Colonic mucosa (tissue), 4 donors: ENCODE data around the gene POU6F2. TPM values are rescaled to one million over a fixed set of nuclear protein-coding genes. Genes with fewer than 3 reads are reported as not detected.

Experiments used
- DNase-seq: peaks from one replicate; pipeline ENCODE4 v3.0.0-alpha.2; 2020
- H3K27ac ChIP-seq: fragments of 200-600 bp; one replicate; pipeline ENCODE4 v1.8.0; 2021
- H3K27me3 ChIP-seq: fragments of 200-600 bp; one replicate; pipeline ENCODE4 v1.8.0; 2021
- H3K36me3 ChIP-seq: fragments of 200-600 bp; one replicate; pipeline ENCODE4 v1.8.0; 2021
- H3K4me1 ChIP-seq: fragments of 200-600 bp; one replicate; pipeline ENCODE4 v1.8.0; 2021; ENCODE audit warnings: mild to moderate bottlenecking
- H3K4me3 ChIP-seq: fragments of 200-600 bp; one replicate; pipeline ENCODE4 v1.8.0; 2021
- H3K9ac ChIP-seq, 2 donors: one replicate each; pipeline ENCODE4 v1.7.0; 2013; ENCODE audit warnings: control low read depth in 2 of 2, low read depth in 2 of 2, low read length in 2 of 2
- H3K9me3 ChIP-seq: fragments of 200-600 bp; one replicate; pipeline ENCODE4 v1.8.0; 2021
- CTCF ChIP-seq: fragments of 200-600 bp; IDR thresholded peaks from one replicate; pipeline ENCODE4 v1.8.0; 2022; ENCODE audit warnings: antibody characterized with exemption, mild to moderate bottlenecking
- intact Hi-C: fragments of 100-400 bp; cut with DNase I; formaldehyde crosslinking; loops from one replicate; pipeline ENCODE4 v1.14.1; 2022
- total RNA-seq, 2 donors: library from RNA; stranded (reverse); fragmentation: NEBNext Ultra II Directional in 1 of 2; extraction: Animal tissue kit (Norgen Biotek cat#: 25700) in 1 of 2; gene quantifications; one replicate each; pipeline ENCODE4 v1.2.1, GENCODE V29; 2021
- donor health status: healthy.
- donor health status: DM: no; HTN: no; CAD: no.
- donor health status: DM: no; HTN: no; CAD: no.

POU6F2 gene
- total RNA-seq, 2 donors from 2014 or later = 1.3 TPM; not detected in 1

GRCh38 chr7:39460486-39460885 lies 482.8 kb downstream of the POU6F2 start:
- intact Hi-C loops = loop anchor here (5.0 kb wide), 1 partner anchor 528 kb away; no protein-coding TSS in a partner anchor

GRCh38 chr7:39461263-39461820 lies 483.6 kb downstream of the POU6F2 start:
- no peak for DNase-seq
- Histone ChIP-seq H3K36me3 (no peaks in the 10 kb centered on the region), H3K9ac (no peak overlapping the region), H3K27me3 (no peaks in the 10 kb centered on the region), H3K4me3 (no peak overlapping the region), H3K4me1 (no peaks in the 10 kb centered on the region), H3K27ac (no peak overlapping the region), H3K9me3 (no peaks in the 10 kb centered on the region)
- intact Hi-C loops = loop anchor here (5.0 kb wide), 1 partner anchor 529 kb away; no protein-coding TSS in a partner anchor
- no peak for TF ChIP-seq CTCF

More at GRCh38 chr7:39460486-39460885, 482.8 kb downstream of the POU6F2 start:
- no peaks in the 10 kb centered on the region for H3K36me3 ChIP-seq
- no peaks in the 10 kb centered on the region for H3K4me1 ChIP-seq
- no peak for DNase-seq
- no peak for TF ChIP-seq CTCF
- H3K4me3 ChIP-seq = no peak overlapping the region
- H3K27ac ChIP-seq = no peak overlapping the region
- no peaks in the 10 kb centered on the region for H3K9me3 ChIP-seq
- no peaks in the 10 kb centered on the region for H3K27me3 ChIP-seq
- no peak overlapping the region for H3K9ac ChIP-seq

- intact Hi-C loops = loop anchor here (5.0 kb wide), 1 partner anchor 531 kb away; no protein-coding TSS in a partner anchor
- TF ChIP-seq CTCF = no peak
- Histone ChIP-seq H3K36me3 (no peaks in the 10 kb centered on the region), H3K9ac (no peak overlapping the region), H3K4me1 (no peaks in the 10 kb centered on the region), H3K27ac (no peak overlapping the region), H3K27me3 (no peaks in the 10 kb centered on the region), H3K4me3 (no peak overlapping the region), H3K9me3 (no peaks in the 10 kb centered on the region)
- no peak for DNase-seq
These were observed 485.5 kb downstream of the POU6F2 start for GRCh38 chr7:39463252-39463651.

- TF ChIP-seq CTCF = no peak
- intact Hi-C loops = loop anchor here (5.0 kb wide), 1 partner anchor 532 kb away; no protein-coding TSS in a partner anchor
- no peak for DNase-seq
These were observed 486.8 kb downstream of the POU6F2 start for GRCh38 chr7:39464350-39465054.

GRCh38 chr7:39465055-39465929 lies 487.6 kb downstream of the POU6F2 start:
- Histone ChIP-seq H3K4me1 (no peaks in the 10 kb centered on the region), H3K9me3 (no peaks in the 10 kb centered on the region), H3K27ac (no peak overlapping the region), H3K27me3 (no peaks in the 10 kb centered on the region), H3K36me3 (no peaks in the 10 kb centered on the region), H3K4me3 (no peak overlapping the region), H3K9ac (no peak overlapping the region)
- peak; percentile 66 for TF ChIP-seq CTCF
- intact Hi-C loops = no loop called here
- peak; percentile 51 for DNase-seq

More at GRCh38 chr7:39464350-39465054, 486.8 kb downstream of the POU6F2 start:
- no peak overlapping the region for H3K27ac ChIP-seq
- peak overlapping the region in 1 of 2 donors; percentile 14 for H3K9ac ChIP-seq
- no peaks in the 10 kb centered on the region for H3K9me3 ChIP-seq
- no peaks in the 10 kb centered on the region for H3K36me3 ChIP-seq
- no peaks in the 10 kb centered on the region for H3K27me3 ChIP-seq
- no peaks in the 10 kb centered on the region for H3K4me1 ChIP-seq
- no peak overlapping the region for H3K4me3 ChIP-seq
